Bronchial epithelial cell (primary cell): Measurements from ENCODE around the gene LAMA3. TPM values are rescaled to one million over a fixed set of nuclear protein-coding genes. Genes with fewer than 3 reads are reported as not detected.
A peak's percentile ranks its signal among the peaks of the same experiment; 100 is the strongest.

Experiments used
- DNase-seq: peaks from one replicate; pipeline ENCODE4 v3.0.0-alpha.2; 2010; ENCODE audit warnings: low read depth
- FAIRE-seq: peaks from 2 replicates; lab custom pipeline; 2011; peaks lifted over from hg19 to GRCh38; lab: Jason Lieb, UNC
- H3K27me3 ChIP-seq: 2 replicates; pipeline ENCODE4 v1.5.1; 2011; ENCODE audit warnings: low read length; ENCODE audit not compliant: control insufficient read depth, insufficient read depth
- H3K36me3 ChIP-seq: 2 replicates; pipeline ENCODE4 v1.5.1; 2011; ENCODE audit warnings: low read length; ENCODE audit not compliant: control insufficient read depth, insufficient read depth
- H3K4me3 ChIP-seq: 2 replicates; pipeline ENCODE4 v1.5.1; 2011; ENCODE audit warnings: mild to moderate bottlenecking, low read depth, low read length, control low read depth
- total RNA-seq: library from RNA; depleted of rRNA; stranded (reverse); fragments of >200 nt; gene quantifications from 2 replicates; pipeline ENCODE4 v1.2.1, GENCODE V29; 2014
- TF ChIP-seq, protein P1 (sequence below): IDR thresholded peaks from 2 replicates; pipeline ENCODE4 v1.5.1; 2011; ENCODE audit warnings: mild to moderate bottlenecking, moderate library complexity, low read length, control low read depth, inconsistent platforms; ENCODE audit not compliant: insufficient read depth, severe bottlenecking

The LAMA3 gene
- total RNA-seq, 1 donor from 2014 or later, result 531 TPM

DNA sequence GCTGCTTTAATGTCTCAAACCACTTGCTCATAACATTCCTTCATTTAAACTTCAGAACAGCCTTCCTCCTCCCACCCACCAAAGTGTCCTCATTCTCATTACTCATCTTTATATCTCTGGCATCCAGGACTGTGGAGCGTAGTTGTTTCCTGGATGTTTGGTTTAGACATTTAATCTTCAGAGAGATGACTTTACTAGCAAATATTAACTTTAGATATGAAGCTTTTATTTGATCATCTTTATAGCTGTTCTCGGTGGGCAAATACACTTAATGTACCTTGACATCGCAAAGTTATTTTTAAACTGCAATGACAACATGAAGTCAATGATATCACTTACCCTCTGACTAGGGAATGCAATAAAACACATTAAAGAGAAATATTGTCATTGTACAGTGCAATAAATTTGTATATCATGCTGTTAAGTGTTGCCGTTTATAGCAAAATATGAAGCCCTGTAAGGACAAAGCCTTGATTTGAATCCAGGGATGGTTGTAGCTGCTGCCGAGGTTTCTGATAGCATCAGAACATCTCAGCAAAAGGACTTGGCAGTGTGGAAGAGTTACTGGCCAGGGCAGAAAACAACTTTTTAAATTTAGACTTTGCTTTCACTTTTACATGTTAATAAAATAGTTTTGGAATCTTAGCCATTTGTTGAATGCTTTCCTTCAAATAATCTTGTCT, 4.6 kb upstream of the LAMA3 start:
- peak; percentile 48 for DNase-seq
- Histone ChIP-seq H3K36me3 (no peaks in the 10 kb centered on the region), H3K27me3 (no peaks in the 10 kb centered on the region), H3K4me3 (no peak overlapping the region)
- FAIRE-seq, result no peak
- TF ChIP-seq, protein P1, sequence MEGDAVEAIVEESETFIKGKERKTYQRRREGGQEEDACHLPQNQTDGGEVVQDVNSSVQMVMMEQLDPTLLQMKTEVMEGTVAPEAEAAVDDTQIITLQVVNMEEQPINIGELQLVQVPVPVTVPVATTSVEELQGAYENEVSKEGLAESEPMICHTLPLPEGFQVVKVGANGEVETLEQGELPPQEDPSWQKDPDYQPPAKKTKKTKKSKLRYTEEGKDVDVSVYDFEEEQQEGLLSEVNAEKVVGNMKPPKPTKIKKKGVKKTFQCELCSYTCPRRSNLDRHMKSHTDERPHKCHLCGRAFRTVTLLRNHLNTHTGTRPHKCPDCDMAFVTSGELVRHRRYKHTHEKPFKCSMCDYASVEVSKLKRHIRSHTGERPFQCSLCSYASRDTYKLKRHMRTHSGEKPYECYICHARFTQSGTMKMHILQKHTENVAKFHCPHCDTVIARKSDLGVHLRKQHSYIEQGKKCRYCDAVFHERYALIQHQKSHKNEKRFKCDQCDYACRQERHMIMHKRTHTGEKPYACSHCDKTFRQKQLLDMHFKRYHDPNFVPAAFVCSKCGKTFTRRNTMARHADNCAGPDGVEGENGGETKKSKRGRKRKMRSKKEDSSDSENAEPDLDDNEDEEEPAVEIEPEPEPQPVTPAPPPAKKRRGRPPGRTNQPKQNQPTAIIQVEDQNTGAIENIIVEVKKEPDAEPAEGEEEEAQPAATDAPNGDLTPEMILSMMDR, result no peak

DNA sequence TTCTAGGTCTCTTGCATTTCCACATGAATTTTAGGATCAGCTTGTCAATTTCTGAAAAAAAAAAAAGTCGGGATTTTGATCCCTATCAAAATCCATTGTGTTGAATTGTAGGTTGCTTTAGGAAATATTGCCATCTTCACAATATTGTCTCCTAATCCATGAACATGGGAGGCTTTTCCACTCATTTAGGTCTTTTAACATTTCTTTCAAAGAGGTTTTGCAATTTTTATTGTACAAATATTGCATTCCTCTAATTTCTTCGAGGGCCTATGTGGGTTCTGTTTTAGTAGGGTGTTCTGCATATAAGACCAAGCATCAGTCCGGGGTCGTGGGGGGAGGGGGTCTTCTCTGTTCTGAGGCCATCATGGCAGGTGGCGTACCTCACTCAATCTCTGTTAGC, 725 bp upstream of the LAMA3 start:
- H3K27me3 ChIP-seq, result no peaks in the 10 kb centered on the region
- FAIRE-seq, result no peak
- no peak for DNase-seq
- no peaks in the 10 kb centered on the region for H3K36me3 ChIP-seq
- TF ChIP-seq, protein P1, result no peak
- no peak overlapping the region for H3K4me3 ChIP-seq

DNA sequence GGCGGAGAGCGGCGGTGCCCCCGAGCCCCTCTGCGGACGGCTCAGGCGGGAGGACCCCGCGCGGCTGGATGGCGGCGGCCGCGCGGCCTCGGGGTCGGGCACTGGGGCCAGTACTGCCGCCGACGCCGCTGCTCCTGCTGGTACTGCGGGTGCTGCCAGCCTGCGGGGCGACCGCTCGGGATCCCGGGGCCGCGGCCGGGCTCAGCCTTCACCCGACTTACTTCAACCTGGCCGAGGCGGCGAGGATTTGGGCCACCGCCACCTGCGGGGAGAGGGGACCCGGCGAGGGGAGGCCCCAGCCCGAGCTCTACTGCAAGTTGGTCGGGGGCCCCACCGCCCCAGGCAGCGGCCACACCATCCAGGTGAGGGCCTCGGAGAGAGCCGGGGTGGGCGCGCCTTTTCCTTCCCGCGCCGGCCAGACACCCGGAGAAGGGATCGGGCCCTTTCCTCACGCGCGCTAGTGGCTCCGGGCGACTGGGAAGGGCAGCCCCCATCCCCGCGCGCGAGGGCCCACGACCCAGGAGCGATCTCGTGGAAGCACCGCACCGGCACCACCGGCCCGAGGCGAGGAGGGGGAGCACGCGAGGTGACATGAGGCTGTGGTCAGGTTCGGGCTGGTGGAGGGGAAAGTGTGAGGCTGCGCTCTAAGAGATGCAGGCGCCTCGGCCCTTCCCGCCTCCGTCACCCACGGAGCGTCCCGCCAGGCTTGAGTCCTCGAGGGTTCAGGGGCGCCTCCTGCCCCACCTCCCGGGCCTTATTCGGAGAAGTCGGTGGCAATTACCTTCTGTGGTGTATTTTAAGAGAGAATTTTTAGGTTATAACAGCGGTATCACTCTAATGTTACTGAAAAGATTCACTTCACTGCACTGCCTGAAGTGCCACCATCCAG, 607 bp downstream of the LAMA3 start:
- H3K4me3 ChIP-seq, result peak overlapping the region; percentile 64
- TF ChIP-seq, protein P1, result no peak
- H3K36me3 ChIP-seq, result no peaks in the 10 kb centered on the region
- FAIRE-seq, result no peak
- no peak for DNase-seq
- H3K27me3 ChIP-seq, result no peaks in the 10 kb centered on the region

DNA sequence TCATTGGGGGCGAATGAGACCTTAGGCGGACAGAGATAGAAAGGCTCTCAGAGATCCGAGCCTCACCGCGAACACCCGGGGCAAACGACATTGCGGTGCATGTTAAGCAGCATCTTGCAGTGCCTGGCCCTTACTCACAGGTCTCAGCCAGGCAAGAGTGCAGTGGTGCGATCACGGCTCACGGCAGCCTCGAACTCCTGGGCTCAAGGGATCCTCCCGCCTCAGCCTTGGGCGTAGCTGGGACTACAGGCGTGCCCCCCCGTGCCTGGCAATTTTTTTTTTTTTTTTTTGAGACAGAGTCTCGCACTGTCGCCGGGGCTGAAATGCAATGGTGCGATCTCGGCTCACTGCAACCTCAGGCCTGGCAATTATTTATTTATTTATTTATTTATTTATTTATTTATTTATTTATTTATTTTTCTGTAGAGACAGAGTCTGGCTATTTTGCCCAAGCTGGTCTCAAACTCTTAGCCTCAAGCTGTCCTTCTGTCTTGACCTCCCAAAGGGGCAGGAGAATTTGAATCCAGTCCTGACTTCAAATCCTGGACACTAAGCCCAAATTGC, 1.3 kb downstream of the LAMA3 start:
- Histone ChIP-seq H3K4me3 (peak overlapping the region; percentile 64), H3K36me3 (no peaks in the 10 kb centered on the region), H3K27me3 (no peaks in the 10 kb centered on the region)
- TF ChIP-seq, protein P1, result no peak
- FAIRE-seq (no peak), DNase-seq (no peak)

DNA sequence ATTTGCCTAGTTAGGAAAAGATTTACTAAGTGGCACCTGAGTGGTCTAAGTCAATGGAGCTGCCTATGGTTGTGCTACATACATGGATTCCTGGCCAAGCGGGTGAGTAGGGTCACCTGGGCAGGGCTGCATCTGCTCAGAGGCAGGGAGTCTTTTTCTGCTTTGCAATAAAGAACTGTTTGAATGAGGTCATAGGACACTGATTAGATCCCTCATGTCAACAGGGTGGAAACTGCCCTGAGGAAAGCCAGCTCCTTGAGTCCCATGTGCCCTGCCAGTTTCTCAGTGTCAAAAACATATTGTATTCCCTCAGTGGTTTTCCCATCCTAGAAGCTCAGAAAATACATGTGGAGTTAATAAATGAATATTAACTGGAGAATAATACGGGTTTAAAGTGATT, 4.6 kb downstream of the LAMA3 start:
- TF ChIP-seq, protein P1, result no peak
- no peak overlapping the region for H3K4me3 ChIP-seq
- FAIRE-seq, result no peak
- no peaks in the 10 kb centered on the region for H3K27me3 ChIP-seq
- no peak for DNase-seq
- peaks cover 1% of the 10 kb centered on the region for H3K36me3 ChIP-seq
